Fibroblast of upper back skin (primary cell): ENCODE measurements around the gene KIF3B.
"Not testable (repeated sequence)": the region's sequence is repeated elsewhere in the genome, so short reads cannot be mapped to it uniquely, and the experiment has no call there.

ENCODE experiments used
- DNase-seq: peaks from one replicate; pipeline ENCODE4 v3.0.0-alpha.2; 2013

Gene KIF3B

GRCh38 chr20:32357869-32358631, 80.6 kb downstream of the KIF3B start, which contains the start of gene ASXL1:
ASXL1 (plus strand) TSS chr20:32358331; CDS start chr20:32358776, 445 bp downstream.
- DNase-seq: peak; percentile 98

GRCh38 chr20:32358632-32358882, 81.1 kb downstream of the KIF3B start:
- DNase-seq: no peak

- peak; percentile 69 for DNase-seq
Measured at GRCh38 chr20:32358883-32359632, 81.6 kb downstream of the KIF3B start.

- DNase-seq: peak; percentile 21
Measured at GRCh38 chr20:32359633-32360332, 82.3 kb downstream of the KIF3B start.

- no peak for DNase-seq
Measured at GRCh38 chr20:32360333-32360634, 82.8 kb downstream of the KIF3B start.

GRCh38 chr20:32362901-32363364, 85.5 kb downstream of the KIF3B start:
- no peak for DNase-seq

- no peak for DNase-seq
Measured at GRCh38 chr20:32363492-32363891, 86.0 kb downstream of the KIF3B start.

GRCh38 chr20:32364554-32365208, 87.2 kb downstream of the KIF3B start:
- DNase-seq: no peak

GRCh38 chr20:32365564-32365963, 88.1 kb downstream of the KIF3B start:
- no peak for DNase-seq

- DNase-seq: no peak
Measured at GRCh38 chr20:32366380-32366779, 88.9 kb downstream of the KIF3B start.

GRCh38 chr20:32368323-32368722, 90.9 kb downstream of the KIF3B start:
- no peak for DNase-seq

- DNase-seq: peak; percentile 61
Measured at GRCh38 chr20:32368925-32369324, 91.5 kb downstream of the KIF3B start.

- no peak for DNase-seq
Measured at GRCh38 chr20:32370897-32371296, 93.4 kb downstream of the KIF3B start.

GRCh38 chr20:32378461-32378860, 101.0 kb downstream of the KIF3B start:
- DNase-seq: no peak

- DNase-seq: not testable (repeated sequence)
Measured at GRCh38 chr20:32380037-32380436, 102.6 kb downstream of the KIF3B start.

GRCh38 chr20:32380745-32381144, 103.3 kb downstream of the KIF3B start:
- DNase-seq: no peak

- DNase-seq: no peak
Measured at GRCh38 chr20:32382102-32382950, 104.9 kb downstream of the KIF3B start.

- DNase-seq: not testable (repeated sequence)
Measured at GRCh38 chr20:32383441-32383840, 106.0 kb downstream of the KIF3B start.
